HEK293 (cell line): ENCODE data around the gene JAZF1.

Source experiments
- REST ChIP-seq: fragments of 450-650 bp; formaldehyde crosslinking; IDR thresholded peaks from 2 replicates; pipeline ENCODE4 v1.5.1; 2016; ENCODE audit warnings: missing biosample characterization, missing genetic modification characterization
- TCF7L2 ChIP-seq: IDR thresholded peaks from 2 replicates; pipeline ENCODE4 v1.6.1; 2011; ENCODE audit warnings: low read depth, mild to moderate bottlenecking, inconsistent platforms, low read length, moderate library complexity, borderline replicate concordance
- YY1 ChIP-seq: fragments of 450-650 bp; formaldehyde crosslinking; IDR thresholded peaks from 2 replicates; pipeline ENCODE4 v1.5.1; 2018; ENCODE audit warnings: missing biosample characterization, missing genetic modification characterization
- ZBTB17 ChIP-seq: fragments of 450-650 bp; formaldehyde crosslinking; IDR thresholded peaks from 2 replicates; pipeline ENCODE4 v1.5.1; 2016; ENCODE audit warnings: missing biosample characterization, missing genetic modification characterization
- ZNF214 ChIP-seq: fragments of 450-650 bp; formaldehyde crosslinking; IDR thresholded peaks from 2 replicates; pipeline ENCODE4 v1.5.1; 2017; ENCODE audit warnings: missing biosample characterization, mild to moderate bottlenecking, missing genetic modification characterization, borderline replicate concordance
- ZNF404 ChIP-seq: fragments of 450-650 bp; formaldehyde crosslinking; IDR thresholded peaks from 2 replicates; pipeline ENCODE4 v1.5.1; 2017; ENCODE audit warnings: missing biosample characterization, missing genetic modification characterization
- ZNF585B ChIP-seq: fragments of 450-650 bp; formaldehyde crosslinking; IDR thresholded peaks from 2 replicates; pipeline ENCODE4 v1.5.1; 2016; ENCODE audit warnings: missing biosample characterization, missing genetic modification characterization

GRCh38 chr7:28176645-28177044 lies 4.0 kb downstream of the JAZF1 start:
- no peak for TF ChIP-seq ZNF214
- no peak for TF ChIP-seq YY1 (tag by site-specific recombination)
- TF ChIP-seq REST (tag by site-specific recombination) = no peak
- TF ChIP-seq TCF7L2 = no peak
- TF ChIP-seq ZNF404 (tag by site-specific recombination) = no peak
- no peak for TF ChIP-seq ZNF585B (tag by site-specific recombination)
- TF ChIP-seq ZBTB17 (tag by site-specific recombination) = no peak
